HG02973 (cell line): ENCODE measurements around the gene SLC6A20.

Source experiments
- ATAC-seq: cut with Tn5 transposase; IDR thresholded peaks from one replicate; pipeline ENCODE4 v1.9.1; 2021; ENCODE audit warnings: moderate library complexity; ENCODE audit not compliant: unreplicated experiment

Gene SLC6A20

DNA sequence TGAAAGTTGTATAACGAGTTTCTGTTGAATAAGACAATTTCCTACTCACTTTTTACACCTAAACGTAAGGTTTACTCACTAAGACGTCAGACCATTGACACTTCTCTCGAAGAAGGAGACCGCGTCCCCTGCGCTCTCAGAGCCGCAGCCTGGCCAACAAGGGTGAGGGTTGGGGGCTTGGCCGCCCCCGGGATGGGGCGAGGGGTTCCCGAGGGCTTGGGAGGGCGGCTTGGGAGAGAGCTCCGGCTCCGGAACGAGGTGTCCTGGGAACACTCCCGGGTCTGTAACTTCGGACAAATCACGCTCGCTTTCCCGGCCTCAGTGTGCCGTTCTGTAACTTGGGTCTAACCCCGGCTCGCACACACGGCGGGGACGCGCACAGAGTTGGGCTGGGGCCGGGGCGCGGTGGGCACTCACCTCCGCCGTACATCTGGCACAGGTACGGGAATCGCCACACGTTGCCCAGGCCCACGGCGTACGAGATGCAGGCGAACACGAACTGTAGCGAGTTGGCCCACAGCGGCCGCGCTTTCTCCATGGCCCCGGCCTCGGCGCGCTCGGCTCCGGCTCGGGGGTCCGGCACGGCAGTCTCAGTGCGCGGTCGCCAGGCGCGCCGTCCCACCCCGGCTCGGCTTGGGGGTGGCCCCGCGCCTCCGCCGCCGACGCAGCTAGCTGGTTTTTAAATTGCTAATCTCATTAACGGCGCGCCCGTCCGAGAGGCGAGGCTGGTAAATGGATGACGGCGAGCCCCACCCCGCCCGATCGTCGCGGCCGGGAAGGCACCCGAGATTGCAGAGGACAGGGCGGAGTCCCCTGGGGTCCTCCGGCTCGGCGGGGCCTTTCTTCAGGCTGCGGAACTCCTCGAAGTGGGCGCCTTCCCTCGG, at the start of gene SLC6A20:
Gene SLC6A20, minus strand, starts transcription at position 655 of the 884 bp plus-strand sequence. Its CDS starts 117 bp downstream, at position 538.
- no peak for ATAC-seq

GRCh38 chr3:45844616-45845015, 48.3 kb upstream of the SLC6A20 start:
- ATAC-seq, result no peak

- no peak for ATAC-seq
Measured at GRCh38 chr3:45842851-45843625, 46.7 kb upstream of the SLC6A20 start.

GRCh38 chr3:45841757-45842491, 45.6 kb upstream of the SLC6A20 start, which contains the start of gene LZTFL1:
LZTFL1 (minus strand) TSS chr3:45842119; CDS start chr3:45841991, 128 bp downstream.
- ATAC-seq, result peak; percentile 81

- peak; percentile 26 for ATAC-seq
Measured at GRCh38 chr3:45841420-45841756, 45.1 kb upstream of the SLC6A20 start.

- no peak for ATAC-seq
Measured at GRCh38 chr3:45838466-45838865, 42.1 kb upstream of the SLC6A20 start.

- no peak for ATAC-seq
Measured at GRCh38 chr3:45832699-45833098, 36.4 kb upstream of the SLC6A20 start.

DNA sequence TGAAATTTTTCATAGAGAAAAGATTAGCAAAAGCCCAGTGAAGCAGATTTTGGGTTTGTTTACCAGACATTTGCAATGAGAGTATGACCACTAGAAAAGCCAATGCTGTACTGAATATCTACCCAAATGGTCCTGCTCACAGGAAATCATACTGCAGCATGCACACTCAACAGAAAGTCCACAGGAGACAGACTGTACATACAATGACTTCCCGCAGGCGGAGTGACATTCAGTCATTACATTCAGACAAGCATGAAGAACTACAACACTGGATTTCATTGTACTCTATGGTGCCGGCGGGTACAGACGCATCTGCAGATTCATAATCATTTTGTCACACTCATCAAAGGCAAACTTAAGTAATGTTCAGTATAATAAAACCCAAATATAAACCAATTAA, 33.8 kb upstream of the SLC6A20 start:
- no peak for ATAC-seq

DNA sequence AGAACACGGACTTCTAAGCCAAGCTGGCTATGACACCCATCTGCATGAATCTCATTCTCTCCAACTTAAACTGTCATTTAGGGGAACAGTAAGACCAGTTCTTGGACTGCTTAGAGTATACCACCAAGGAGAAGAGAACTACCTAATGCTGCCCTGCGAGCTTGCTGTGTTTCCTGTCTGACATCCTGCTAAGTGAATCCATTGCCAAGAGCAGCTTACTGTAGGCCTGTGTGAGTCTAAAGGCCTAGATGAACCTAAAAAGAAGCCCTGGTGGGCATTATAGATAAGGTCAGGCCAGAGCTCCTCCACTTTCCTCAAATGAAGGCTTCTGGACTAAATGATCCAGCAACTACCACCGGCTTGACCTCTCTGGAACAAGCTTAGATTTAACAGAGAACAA, 30.6 kb upstream of the SLC6A20 start:
- no peak for ATAC-seq

GRCh38 chr3:45826321-45826720, 30.0 kb upstream of the SLC6A20 start:
- ATAC-seq, result no peak

DNA sequence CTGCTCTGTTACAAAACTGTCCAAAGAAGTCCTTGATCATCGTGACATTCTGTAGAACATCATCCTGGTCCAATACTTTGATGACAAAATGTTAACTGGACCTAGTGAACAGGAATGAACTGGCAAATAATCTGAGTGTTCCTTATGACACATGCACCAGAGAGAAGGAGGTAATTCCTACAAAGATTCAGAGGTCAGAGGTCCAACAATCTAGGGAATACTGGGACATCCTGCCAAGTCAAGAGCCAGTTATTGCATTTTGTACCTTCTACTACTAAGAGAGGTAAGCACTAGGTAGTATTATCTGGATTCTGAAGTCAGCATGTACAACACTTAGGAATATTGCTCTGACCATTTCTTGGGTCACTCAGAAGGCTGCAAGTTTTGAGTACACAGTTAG, 24.8 kb upstream of the SLC6A20 start:
- ATAC-seq, result no peak

GRCh38 chr3:45819543-45819942, 23.2 kb upstream of the SLC6A20 start:
- no peak for ATAC-seq

DNA sequence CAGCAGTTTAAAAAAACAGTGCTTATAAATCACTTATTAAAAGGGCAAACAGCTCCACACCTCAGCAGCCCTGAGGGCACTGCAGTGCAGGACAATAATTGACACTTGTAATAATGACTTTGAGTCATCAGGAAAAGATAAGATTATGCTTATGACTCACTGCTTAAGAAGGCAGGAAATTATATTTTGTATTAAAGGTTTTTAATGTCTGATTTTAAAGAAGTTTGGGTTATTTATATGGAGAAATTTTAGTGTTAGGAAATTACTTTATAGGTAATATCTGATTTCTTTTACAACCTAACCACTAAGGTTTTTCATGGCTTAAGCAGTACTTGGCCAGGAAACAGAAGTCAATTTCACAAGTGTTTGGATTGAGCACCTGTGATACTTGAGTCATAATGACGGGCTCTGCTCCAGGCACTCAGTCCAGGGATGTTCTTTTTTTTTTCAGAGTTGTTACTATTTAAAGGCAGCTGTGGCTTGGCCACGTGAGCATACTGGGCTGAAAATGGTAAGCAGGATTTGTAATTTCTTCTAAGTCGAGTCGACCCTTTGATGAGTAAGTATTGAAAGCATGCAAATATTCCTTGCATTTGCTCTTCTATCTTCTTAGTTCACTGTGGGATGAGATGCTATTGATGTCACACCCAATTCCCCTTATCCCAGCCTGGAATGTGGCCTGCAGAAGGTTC, 21.6 kb upstream of the SLC6A20 start:
- ATAC-seq, result no peak

DNA sequence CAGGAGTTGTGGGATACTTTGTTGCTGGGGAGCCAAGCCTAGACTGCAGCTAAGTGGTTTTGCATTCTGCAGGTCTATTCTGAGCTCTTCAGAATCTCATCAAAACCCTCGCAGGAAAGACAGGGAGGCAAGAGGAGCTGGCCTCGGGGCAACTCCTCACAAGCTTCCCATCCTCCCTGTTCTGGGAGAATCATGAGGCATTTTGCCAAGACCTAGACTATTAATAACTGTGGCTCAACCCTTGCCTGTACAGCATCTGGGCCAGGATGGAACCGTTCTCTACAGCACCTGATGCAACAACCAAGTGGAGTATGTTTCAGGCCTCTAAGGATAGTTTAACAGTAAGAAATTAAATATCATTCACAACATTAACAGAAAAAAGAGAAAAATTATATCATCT, 20.2 kb upstream of the SLC6A20 start:
- no peak for ATAC-seq

- ATAC-seq, result no peak
Measured at GRCh38 chr3:45814322-45814721, 18.0 kb upstream of the SLC6A20 start.

GRCh38 chr3:45807681-45808540, 11.6 kb upstream of the SLC6A20 start:
- ATAC-seq, result no peak

GRCh38 chr3:45807133-45807532, 10.8 kb upstream of the SLC6A20 start:
- ATAC-seq, result no peak

GRCh38 chr3:45806072-45806471, 9.7 kb upstream of the SLC6A20 start:
- ATAC-seq, result no peak

DNA sequence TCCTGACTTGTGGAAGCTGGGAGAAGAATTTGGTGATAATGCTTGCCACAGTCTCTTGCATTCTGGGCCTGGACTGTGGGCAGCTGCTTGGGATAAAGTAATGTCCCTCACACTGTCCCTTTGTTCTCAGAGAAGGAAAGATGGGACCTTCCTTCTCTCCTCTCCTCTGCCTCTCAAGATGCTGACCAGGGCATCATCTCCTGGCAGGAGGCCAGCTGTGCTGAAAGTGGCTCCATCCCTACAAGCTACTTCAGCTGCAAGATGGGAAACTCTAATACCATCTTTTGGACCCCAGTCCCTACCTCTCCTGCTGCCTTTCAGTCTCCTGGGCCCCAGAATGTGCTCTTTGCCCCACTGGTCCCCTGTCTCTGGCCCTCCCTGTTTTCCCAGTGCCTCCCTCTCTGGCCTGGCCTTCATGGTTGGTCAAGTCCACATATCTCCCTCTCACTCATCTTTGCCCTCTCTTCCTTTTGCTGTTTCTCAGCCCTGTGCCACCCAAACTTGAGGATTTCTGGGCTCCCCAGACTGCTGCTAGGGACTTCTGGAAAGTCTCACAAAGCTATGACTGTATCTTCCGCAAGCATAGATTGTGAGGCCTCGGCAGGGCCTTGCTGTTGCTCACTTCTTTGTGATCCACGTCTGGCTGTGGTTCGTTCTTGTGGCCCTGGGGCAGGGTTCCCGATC, 7.1 kb upstream of the SLC6A20 start:
- no peak for ATAC-seq
